NCI-H146 (cell line): ENCODE results near the gene TNXB.
"Not testable (repeated sequence)": the region's sequence is repeated elsewhere in the genome, so short reads cannot be mapped to it uniquely, and the experiment has no call there.

Source experiments
- DNase-seq: peaks from one replicate; lab custom pipeline; 2025; lab: John Stamatoyannopoulos, UW

TNXB gene

DNA sequence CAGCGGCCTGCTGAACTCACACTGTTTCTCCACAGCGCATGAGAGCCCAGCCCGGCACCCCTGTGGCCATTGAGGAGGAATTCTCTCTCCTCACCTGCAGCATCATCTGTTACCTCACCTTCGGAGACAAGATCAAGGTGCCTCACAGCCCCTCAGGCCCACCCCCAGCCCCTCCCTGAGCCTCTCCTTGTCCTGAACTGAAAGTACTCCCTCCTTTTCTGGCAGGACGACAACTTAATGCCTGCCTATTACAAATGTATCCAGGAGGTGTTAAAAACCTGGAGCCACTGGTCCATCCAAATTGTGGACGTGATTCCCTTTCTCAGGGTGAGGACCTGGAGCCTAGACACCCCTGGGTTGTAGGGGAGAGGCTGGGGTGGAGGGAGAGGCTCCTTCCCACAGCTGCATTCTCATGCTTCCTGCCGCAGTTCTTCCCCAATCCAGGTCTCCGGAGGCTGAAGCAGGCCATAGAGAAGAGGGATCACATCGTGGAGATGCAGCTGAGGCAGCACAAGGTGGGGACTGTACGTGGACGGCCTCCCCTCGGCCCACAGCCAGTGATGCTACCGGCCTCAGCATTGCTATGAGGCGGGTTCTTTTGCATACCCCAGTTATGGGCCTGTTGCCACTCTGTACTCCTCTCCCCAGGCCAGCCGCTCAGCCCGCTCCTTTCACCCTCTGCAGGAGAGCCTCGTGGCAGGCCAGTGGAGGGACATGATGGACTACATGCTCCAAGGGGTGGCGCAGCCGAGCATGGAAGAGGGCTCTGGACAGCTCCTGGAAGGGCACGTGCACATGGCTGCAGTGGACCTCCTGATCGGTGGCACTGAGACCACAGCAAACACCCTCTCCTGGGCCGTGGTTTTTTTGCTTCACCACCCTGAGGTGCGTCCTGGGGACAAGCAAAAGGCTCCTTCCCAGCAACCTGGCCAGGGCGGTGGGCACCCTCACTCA is 69.5 kb downstream of the TNXB start:
- not testable (repeated sequence) for DNase-seq

GRCh38 chr6:32038878-32039277 is 70.3 kb downstream of the TNXB start:
- not testable (repeated sequence) for DNase-seq

DNA sequence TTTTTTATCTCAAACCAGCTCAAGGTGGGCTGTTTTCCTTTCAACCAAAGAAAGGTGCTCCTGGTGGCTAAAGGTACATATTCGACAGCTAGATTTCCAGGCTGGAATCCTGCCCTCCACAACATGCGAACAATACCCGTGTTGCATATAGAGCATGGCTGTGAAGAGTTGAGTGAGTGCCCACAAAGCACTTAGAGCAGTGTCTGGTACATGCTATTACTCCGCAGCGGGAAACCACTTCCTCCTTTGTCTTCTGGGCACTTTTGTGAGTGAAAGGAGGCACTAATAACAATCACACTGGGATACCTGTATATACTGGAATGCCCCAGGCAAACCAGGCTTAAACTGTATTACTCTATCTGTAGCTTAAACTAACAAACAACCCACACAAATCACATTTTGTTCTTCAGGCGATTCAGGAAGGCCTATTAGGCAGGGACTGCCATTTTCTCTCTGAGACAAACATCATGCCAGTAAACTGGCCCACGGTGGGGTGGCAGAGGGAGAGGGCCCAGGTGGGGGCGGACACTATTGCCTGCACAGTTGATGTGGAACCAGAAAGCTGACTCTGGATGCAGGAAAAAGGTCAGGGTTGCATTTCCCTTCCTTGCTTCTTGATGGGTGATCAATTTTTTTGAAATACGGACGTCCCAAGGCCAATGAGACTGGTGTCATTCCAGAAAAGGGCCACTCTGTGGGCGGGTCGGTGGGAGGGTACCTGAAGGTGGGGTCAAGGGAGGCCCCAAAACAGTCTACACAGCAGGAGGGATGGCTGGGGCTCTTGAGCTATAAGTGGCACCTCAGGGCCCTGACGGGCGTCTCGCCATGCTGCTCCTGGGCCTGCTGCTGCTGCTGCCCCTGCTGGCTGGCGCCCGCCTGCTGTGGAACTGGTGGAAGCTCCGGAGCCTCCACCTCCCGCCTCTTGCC is 71.3 kb downstream of the TNXB start, which contains the start of gene CYP21A2:
TSS of gene CYP21A2 (plus strand) at position 818 of the 927 bp plus-strand sequence. CDS start at position 826, 8 bp downstream.
- DNase-seq: peak; percentile 33

DNA sequence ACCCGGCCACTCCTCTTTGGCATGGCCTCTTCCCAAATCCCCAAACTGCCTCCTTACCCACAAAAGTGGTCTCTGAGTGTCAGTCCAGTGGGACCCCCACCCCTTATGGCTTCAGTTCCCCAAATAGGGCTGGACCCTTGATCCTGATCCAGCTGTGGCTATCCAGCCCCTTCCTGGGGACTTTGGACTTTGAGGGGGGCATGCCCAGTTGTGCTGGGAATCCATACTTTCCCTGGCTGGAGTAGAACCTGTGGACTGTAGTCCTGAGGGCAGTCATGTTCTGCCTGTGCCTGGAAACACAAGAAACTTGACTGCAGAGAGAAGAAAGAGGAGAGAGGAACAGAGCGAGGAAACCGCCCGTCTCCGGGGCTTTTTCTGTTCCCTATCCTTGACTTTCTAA is 72.0 kb downstream of the TNXB start:
- DNase-seq: not testable (repeated sequence)

- DNase-seq: not testable (repeated sequence)
Measured at GRCh38 chr6:32035283-32036013, 73.7 kb downstream of the TNXB start.

GRCh38 chr6:32029553-32029952 is 79.6 kb downstream of the TNXB start:
- not testable (repeated sequence) for DNase-seq

- not testable (repeated sequence) for DNase-seq
Measured at GRCh38 chr6:32028631-32029030, 80.5 kb downstream of the TNXB start.

DNA sequence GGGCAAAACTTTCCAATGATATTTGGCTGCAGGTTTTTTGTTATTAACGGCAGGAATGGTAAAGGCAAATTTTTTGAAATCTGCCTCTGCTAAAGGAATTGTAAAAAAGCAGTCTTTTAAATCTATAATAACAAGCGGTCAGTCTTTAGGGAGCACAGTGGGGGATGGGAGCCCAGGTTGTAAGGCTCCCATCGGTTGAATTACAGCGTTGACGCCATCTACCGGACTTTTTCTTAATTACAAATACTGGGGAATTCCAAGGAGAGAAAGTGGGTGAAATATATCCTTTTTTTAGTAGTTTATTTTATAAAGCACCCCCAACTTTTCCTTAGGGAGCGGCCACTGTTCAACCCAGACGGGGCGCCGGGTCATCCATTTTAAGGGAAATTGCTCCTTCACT is 87.0 kb downstream of the TNXB start:
- not testable (repeated sequence) for DNase-seq

DNA sequence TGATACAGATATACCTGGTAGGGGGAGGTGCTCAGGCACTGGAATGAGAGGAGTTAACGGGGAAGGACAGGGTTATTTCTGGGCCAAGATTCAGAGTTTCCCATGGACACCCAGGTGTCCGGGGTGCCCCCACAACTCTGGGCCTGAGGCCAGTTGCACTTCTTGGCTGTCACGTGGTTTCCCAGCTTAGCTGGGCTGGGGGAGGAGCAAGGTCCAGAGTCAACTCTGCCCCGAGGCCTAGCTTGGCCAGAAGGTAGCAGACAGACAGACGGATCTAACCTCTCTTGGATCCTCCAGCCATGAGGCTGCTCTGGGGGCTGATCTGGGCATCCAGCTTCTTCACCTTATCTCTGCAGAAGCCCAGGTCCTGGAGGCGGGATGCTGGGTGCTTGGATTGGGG is 94.6 kb downstream of the TNXB start, which contains the start of gene C4B:
TSS of gene C4B (plus strand) at position 249 of the 400 bp plus-strand sequence. CDS start at position 300, 51 bp downstream.
- not testable (repeated sequence) for DNase-seq

GRCh38 chr6:32013738-32014137 is 95.4 kb downstream of the TNXB start:
- not testable (repeated sequence) for DNase-seq

DNA sequence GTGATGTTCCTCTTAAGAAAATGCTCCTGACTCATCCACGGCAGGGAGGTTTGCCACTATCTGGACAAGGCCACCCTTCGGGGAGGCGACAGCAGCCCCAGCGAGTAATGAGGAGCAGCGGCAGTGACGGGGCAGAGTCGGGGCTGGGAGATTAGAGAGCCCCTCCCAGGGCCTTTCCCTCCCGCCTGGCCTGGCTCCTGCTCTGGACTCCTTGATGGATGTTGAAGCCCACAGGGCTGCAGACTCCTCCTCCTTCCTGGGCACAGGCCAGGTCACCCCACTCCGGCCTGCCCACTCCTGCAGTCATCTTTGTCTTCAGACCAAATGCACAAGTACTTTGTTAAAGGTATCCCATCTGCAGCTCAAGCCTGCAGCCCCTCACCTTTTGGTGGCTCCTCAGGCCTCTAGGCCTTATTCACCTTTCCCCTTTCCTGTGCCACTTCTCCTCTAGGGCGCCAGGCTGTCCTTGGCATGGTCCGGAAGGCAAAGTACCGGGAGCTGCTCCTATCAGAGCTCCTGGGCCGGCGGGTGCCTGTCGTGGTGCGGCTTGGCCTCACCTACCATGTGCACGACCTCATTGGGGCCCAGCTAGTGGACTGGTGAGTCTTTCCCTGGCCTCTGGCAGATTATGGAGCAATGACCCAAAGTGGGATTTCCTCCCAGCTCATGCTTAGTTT is 96.1 kb downstream of the TNXB start:
- DNase-seq: not testable (repeated sequence)

DNA sequence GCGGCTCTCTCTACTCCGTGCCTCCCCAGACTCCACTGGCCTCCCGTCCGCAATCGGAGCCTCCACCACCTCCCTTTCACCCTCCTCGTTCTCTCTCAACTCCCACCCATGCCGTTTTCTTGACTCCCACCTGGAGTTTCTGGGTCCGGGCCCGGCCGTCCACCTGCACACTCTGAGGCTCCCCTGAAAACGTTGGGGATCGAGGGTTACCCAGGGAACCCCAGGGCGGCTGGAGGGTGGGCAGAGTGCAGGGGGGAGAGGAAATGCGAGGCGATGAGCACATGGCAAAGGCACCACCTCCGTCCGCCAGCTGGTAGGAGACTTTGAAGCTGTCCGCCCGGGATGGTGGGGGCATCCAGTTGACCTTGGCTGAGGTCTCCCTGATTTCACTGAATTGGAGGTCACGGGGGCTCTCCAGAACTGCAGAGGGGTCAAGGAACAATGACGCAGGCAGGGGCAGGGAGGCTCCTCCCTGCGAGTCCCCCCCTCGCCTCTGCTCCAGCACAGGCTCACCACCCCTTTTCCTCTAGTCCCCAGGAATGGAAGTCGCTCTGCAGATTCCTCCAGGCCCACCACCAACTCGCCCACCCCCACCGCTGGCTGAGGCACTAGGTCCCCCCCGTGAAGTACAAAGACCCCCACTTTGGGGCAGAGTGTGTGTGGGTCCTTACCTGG is 98.1 kb downstream of the TNXB start:
- not testable (repeated sequence) for DNase-seq

DNA sequence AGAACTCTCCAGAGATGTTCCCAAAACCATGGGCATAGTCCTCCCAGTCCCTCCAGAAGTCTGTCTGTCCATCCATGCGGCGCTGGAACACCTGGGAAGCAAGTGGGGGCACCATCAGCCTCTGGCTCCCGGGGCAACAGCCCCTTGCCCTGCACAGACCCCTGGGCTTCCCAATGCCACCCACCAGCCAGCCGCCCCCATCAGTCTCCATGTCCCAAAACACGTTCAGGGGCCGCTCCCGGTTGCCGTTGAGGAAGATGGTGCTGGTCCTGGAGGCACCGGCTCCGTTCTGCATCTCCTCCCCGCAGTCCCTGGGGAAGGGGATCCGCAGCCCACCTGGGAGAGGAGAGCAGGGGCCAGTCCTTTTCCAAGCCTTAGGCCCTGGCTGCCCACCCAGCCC is 99.6 kb downstream of the TNXB start:
- DNase-seq: not testable (repeated sequence)

- not testable (repeated sequence) for DNase-seq
Measured at GRCh38 chr6:32008616-32009015, 100.5 kb downstream of the TNXB start.

DNA sequence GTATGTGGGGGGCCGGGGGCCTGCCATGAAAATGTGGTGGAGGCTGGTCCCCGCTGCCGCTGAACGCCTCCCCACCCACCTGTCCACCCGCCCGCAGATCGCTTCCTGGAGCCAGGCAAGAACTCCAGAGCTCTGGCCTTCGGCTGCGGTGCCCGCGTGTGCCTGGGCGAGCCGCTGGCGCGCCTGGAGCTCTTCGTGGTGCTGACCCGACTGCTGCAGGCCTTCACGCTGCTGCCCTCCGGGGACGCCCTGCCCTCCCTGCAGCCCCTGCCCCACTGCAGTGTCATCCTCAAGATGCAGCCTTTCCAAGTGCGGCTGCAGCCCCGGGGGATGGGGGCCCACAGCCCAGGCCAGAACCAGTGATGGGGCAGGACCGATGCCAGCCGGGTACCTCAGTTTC is 101.1 kb downstream of the TNXB start:
- DNase-seq: not testable (repeated sequence)

DNA sequence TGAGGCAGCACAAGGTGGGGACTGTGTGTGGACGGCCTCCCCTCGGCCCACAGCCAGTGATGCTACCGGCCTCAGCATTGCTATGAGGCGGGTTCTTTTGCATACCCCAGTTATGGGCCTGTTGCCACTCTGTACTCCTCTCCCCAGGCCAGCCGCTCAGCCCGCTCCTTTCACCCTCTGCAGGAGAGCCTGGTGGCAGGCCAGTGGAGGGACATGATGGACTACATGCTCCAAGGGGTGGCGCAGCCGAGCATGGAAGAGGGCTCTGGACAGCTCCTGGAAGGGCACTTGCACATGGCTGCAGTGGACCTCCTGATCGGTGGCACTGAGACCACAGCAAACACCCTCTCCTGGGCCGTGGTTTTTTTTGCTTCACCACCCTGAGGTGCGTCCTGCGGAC is 102.1 kb downstream of the TNXB start:
- not testable (repeated sequence) for DNase-seq

GRCh38 chr6:32005991-32006529 is 103.1 kb downstream of the TNXB start:
- not testable (repeated sequence) for DNase-seq

DNA sequence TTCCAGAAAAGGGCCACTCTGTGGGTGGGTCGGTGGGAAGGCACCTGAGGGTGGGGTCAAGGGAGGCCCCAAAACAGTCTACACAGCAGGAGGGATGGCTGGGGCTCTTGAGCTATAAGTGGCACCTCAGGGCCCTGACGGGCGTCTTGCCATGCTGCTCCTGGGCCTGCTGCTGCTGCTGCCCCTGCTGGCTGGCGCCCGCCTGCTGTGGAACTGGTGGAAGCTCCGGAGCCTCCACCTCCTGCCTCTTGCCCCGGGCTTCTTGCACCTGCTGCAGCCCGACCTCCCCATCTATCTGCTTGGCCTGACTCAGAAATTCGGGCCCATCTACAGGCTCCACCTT is 103.6 kb downstream of the TNXB start:
- DNase-seq: not testable (repeated sequence)

GRCh38 chr6:32004864-32005537 is 104.1 kb downstream of the TNXB start:
- DNase-seq: peak; percentile 31
